ENCODE data around the gene ADAMTS12.

GRCh38 chr5:33530183-33531036 lies 361.4 kb downstream of the ADAMTS12 start:
- TF ChIP-seq SIN3A (IDR thresholded peaks at IDR 0.05; ENCODE audit: borderline replicate concordance, insufficient read depth, low read length), result no peak
- no peak for TF ChIP-seq POLR2AphosphoS5 (IDR thresholded peaks at IDR 0.05; ENCODE audit: low read depth, low read length)
- no peak for TF ChIP-seq TAF1 (IDR thresholded peaks at IDR 0.05; ENCODE audit: borderline replicate concordance, insufficient read depth, low read length)
- TF ChIP-seq REST (IDR thresholded peaks at IDR 0.05; ENCODE audit: insufficient read depth in 1 of 2, low read depth in 2 of 2, low read length in 2 of 2), result no peak

Measured in PFSK-1 (cell line).